Neural progenitor cell (in vitro differentiated cells): Measurements from ENCODE around the gene LGALS13. TPM values are rescaled to one million over a fixed set of nuclear protein-coding genes. Genes with fewer than 3 reads are reported as not detected.

Experiments used
- DNase-seq: peaks from one replicate; pipeline ENCODE4 v3.0.0-alpha.2; 2016; ENCODE audit warnings: low spot score
- H2AFZ ChIP-seq: fragments of 200-600 bp; sonication (generic); replicated peaks from 2 replicates; pipeline ENCODE4 v1.6.1; 2016; ENCODE audit warnings: antibody characterized with exemption
- H3F3A ChIP-seq: fragments of 200-600 bp; sonication (generic); 2 replicates; pipeline ENCODE4 v1.6.1; 2016; ENCODE audit warnings: antibody characterized with exemption, low read depth
- H3K27ac ChIP-seq: fragments of 200-600 bp; sonication (generic); 2 replicates; pipeline ENCODE4 v1.5.1; 2016; ENCODE audit warnings: mild to moderate bottlenecking
- H3K27me3 ChIP-seq: fragments of 200-600 bp; sonication (generic); 2 replicates; pipeline ENCODE4 v1.6.1; 2016; ENCODE audit warnings: mild to moderate bottlenecking, moderate library complexity
- H3K36me3 ChIP-seq: fragments of 200-600 bp; sonication (generic); 2 replicates; pipeline ENCODE4 v1.5.1; 2016
- H3K4me1 ChIP-seq: fragments of 200-600 bp; sonication (generic); 2 replicates; pipeline ENCODE4 v1.6.1; 2016; ENCODE audit warnings: mixed run types
- H3K4me2 ChIP-seq: fragments of 200-600 bp; sonication (generic); 2 replicates; pipeline ENCODE4 v1.6.1; 2016
- H3K4me3 ChIP-seq: fragments of 200-600 bp; sonication (generic); 2 replicates; pipeline ENCODE4 v1.5.1; 2016
- H3K79me2 ChIP-seq: fragments of 200-600 bp; sonication (generic); 2 replicates; pipeline ENCODE4 v1.6.1; 2016; ENCODE audit warnings: low read depth
- H3K9ac ChIP-seq: fragments of 200-600 bp; sonication (generic); 2 replicates; pipeline ENCODE4 v1.6.1; 2016
- H3K9me3 ChIP-seq: fragments of 200-600 bp; sonication (generic); 2 replicates; pipeline ENCODE4 v1.5.1; 2016; ENCODE audit warnings: low read depth
- H4K20me1 ChIP-seq: fragments of 200-600 bp; sonication (generic); 2 replicates; pipeline ENCODE4 v1.6.1; 2016; ENCODE audit warnings: low read depth
- H3K27ac Mint-ChIP-seq: 3 replicates; pipeline ENCODE4 v1.8.0; 2021; ENCODE audit warnings: mixed read lengths
- H3K27me3 Mint-ChIP-seq: 2 replicates; pipeline ENCODE4 v1.8.0; 2022; ENCODE audit warnings: low read depth, mild to moderate bottlenecking, inconsistent platforms, moderate library complexity, mixed read lengths; ENCODE audit not compliant: insufficient read depth
- H3K36me3 Mint-ChIP-seq: 3 replicates; pipeline ENCODE4 v1.8.0; 2021; ENCODE audit warnings: mixed read lengths
- H3K4me1 Mint-ChIP-seq: 3 replicates; pipeline ENCODE4 v1.8.0; 2021; ENCODE audit warnings: mixed read lengths
- H3K4me3 Mint-ChIP-seq: 3 replicates; pipeline ENCODE4 v1.8.0; 2021; ENCODE audit warnings: mild to moderate bottlenecking, moderate library complexity, mixed read lengths
- H3K9me3 Mint-ChIP-seq: 3 replicates; pipeline ENCODE4 v1.8.0; 2020; ENCODE audit warnings: mixed read lengths
- CTCF ChIP-seq: fragments of 200-600 bp; sonication (generic); IDR thresholded peaks from 2 replicates; pipeline ENCODE4 v1.5.1; 2017; ENCODE audit warnings: antibody characterized with exemption, mild to moderate bottlenecking
- EZH2 ChIP-seq: fragments of 200-600 bp; sonication (generic); IDR thresholded peaks from 2 replicates; pipeline ENCODE4 v1.6.1; 2017; ENCODE audit warnings: antibody characterized with exemption, mild to moderate bottlenecking, moderate library complexity
- EZH2phosphoT487 ChIP-seq: fragments of 200-600 bp; sonication (generic); IDR thresholded peaks from 2 replicates; pipeline ENCODE4 v1.6.1; 2017; ENCODE audit warnings: antibody characterized with exemption
- total RNA-seq: library from RNA; depleted of rRNA; stranded (reverse); fragments of >200 nt; gene quantifications from 2 replicates; pipeline ENCODE4 v1.2.3, GENCODE V29; 2015; ENCODE audit warnings: low replicate concordance

Gene LGALS13
- total RNA-seq, 1 donor from 2014 or later: not detected

GRCh38 chr19:39582891-39583625, 19.3 kb upstream of the LGALS13 start:
- Histone ChIP-seq H3K79me2 (no peaks in the 10 kb centered on the region), H3K4me1 (no peaks in the 10 kb centered on the region), H3K4me3 (no peak overlapping the region), H3K36me3 (no peaks in the 10 kb centered on the region), H3K9me3 (no peaks in the 10 kb centered on the region), H3F3A (no peaks in the 10 kb centered on the region), H3K9ac (no peak overlapping the region), H3K27me3 (peaks cover 13% of the 10 kb centered on the region), H2AFZ (no peak overlapping the region), H3K27ac (no peak overlapping the region), H3K4me2 (no peak overlapping the region), H4K20me1 (no peaks in the 10 kb centered on the region)
- no peaks in the 10 kb centered on the region for H3K27me3 Mint-ChIP-seq
- no peak for DNase-seq
- H3K9me3 Mint-ChIP-seq: no peaks in the 10 kb centered on the region
- TF ChIP-seq EZH2phosphoT487: no peak
- TF ChIP-seq CTCF: no peak
- no peak for TF ChIP-seq EZH2
- H3K27ac Mint-ChIP-seq: no peak overlapping the region
- no peak overlapping the region for H3K4me3 Mint-ChIP-seq
- H3K36me3 Mint-ChIP-seq: no peaks in the 10 kb centered on the region
- H3K4me1 Mint-ChIP-seq: no peaks in the 10 kb centered on the region

- Mint-ChIP-seq H3K4me1 (no peaks in the 10 kb centered on the region), H3K36me3 (no peaks in the 10 kb centered on the region), H3K27ac (no peak overlapping the region), H3K9me3 (no peaks in the 10 kb centered on the region), H3K27me3 (no peaks in the 10 kb centered on the region), H3K4me3 (no peak overlapping the region)
- Histone ChIP-seq H3K36me3 (no peaks in the 10 kb centered on the region), H3K4me3 (no peak overlapping the region), H3F3A (no peaks in the 10 kb centered on the region), H3K27me3 (peaks cover 10% of the 10 kb centered on the region), H3K9me3 (no peaks in the 10 kb centered on the region), H2AFZ (no peak overlapping the region), H3K4me2 (no peak overlapping the region), H3K79me2 (no peaks in the 10 kb centered on the region), H4K20me1 (no peaks in the 10 kb centered on the region), H3K27ac (no peak overlapping the region), H3K4me1 (no peaks in the 10 kb centered on the region), H3K9ac (no peak overlapping the region)
- DNase-seq: no peak
- TF ChIP-seq EZH2: no peak
- no peak for TF ChIP-seq CTCF
- no peak for TF ChIP-seq EZH2phosphoT487
Measured at GRCh38 chr19:39587496-39587895, 14.8 kb upstream of the LGALS13 start.

GRCh38 chr19:39588066-39588465, 14.3 kb upstream of the LGALS13 start:
- H3K9me3 ChIP-seq: no peaks in the 10 kb centered on the region
- no peak overlapping the region for H3K9ac ChIP-seq
- no peaks in the 10 kb centered on the region for H3K4me1 Mint-ChIP-seq
- no peaks in the 10 kb centered on the region for H3F3A ChIP-seq
- H3K4me1 ChIP-seq: no peaks in the 10 kb centered on the region
- H3K27ac Mint-ChIP-seq: no peak overlapping the region
- no peak for TF ChIP-seq CTCF
- no peak for TF ChIP-seq EZH2phosphoT487
- no peak for TF ChIP-seq EZH2
- no peaks in the 10 kb centered on the region for H4K20me1 ChIP-seq
- H3K36me3 Mint-ChIP-seq: no peaks in the 10 kb centered on the region
- no peaks in the 10 kb centered on the region for H3K36me3 ChIP-seq
- no peak for DNase-seq
- no peaks in the 10 kb centered on the region for H3K9me3 Mint-ChIP-seq
- peaks cover 7% of the 10 kb centered on the region for H3K27me3 ChIP-seq
- no peak overlapping the region for H3K4me3 Mint-ChIP-seq
- no peak overlapping the region for H3K4me3 ChIP-seq
- H2AFZ ChIP-seq: no peak overlapping the region
- no peak overlapping the region for H3K27ac ChIP-seq
- no peaks in the 10 kb centered on the region for H3K27me3 Mint-ChIP-seq
- H3K79me2 ChIP-seq: no peaks in the 10 kb centered on the region
- no peak overlapping the region for H3K4me2 ChIP-seq
